Measurements from ENCODE around the gene SRBD1. TPM values are rescaled to one million over a fixed set of nuclear protein-coding genes. Genes with fewer than 3 reads are reported as not detected.

Gene SRBD1
- polyA plus RNA-seq, 2 of the 4 experiments (the other 2 are of a cell fraction) = 11.0 to 13.7 TPM

GRCh38 chr2:45650851-45651414 is 39.9 kb upstream of the SRBD1 start:
- Histone ChIP-seq H3K27ac (peak overlapping the region; percentile 86 to 90), H3K4me3 (peak overlapping the region; percentile 83), H3K9me3 (no peaks in the 10 kb centered on the region), H3K4me2 (peak overlapping the region; percentile 82), H3K4me1 (peaks cover 23% of the 10 kb centered on the region)
- ATAC-seq (peak; percentile 84 to 86), FAIRE-seq (no peak), DNase-seq (ENCODE audit: low read depth in 1 of 2, low spot score in 1 of 2) (peak; percentile 72 to 97)
- CTCF ChIA-PET = interaction anchor here (0.6 to 7.0 kb wide), 13 partner anchors 12 to 342 kb away, joined by 3 to 50 read pairs (median 3); no protein-coding TSS in a partner anchor
- no peak for TF ChIP-seq ZC3H11A (IDR thresholded peaks at IDR 0.05)
- peak; percentile 60 for TF ChIP-seq BHLHE40 (IDR thresholded peaks at IDR 0.05; ENCODE audit: low read depth, low read length)
- peak; percentile 74 for TF ChIP-seq POLR2A (IDR thresholded peaks at IDR 0.05; ENCODE audit: low read length)
- TF ChIP-seq RCOR1 (IDR thresholded peaks at IDR 0.05; ENCODE audit: low read depth, low read length) = no peak
- peak; percentile 51; the same call in 1 of the 2 replicates for TF ChIP-seq GATA3 (IDR thresholded peaks at IDR 0.05; ENCODE audit: borderline replicate concordance)
- TF ChIP-seq ZFP36 (IDR thresholded peaks at IDR 0.05; ENCODE audit: borderline replicate concordance, partially characterized antibody) = no peak
- no peak for TF ChIP-seq FOSL2 (IDR thresholded peaks at IDR 0.05)
- TF ChIP-seq FOSL2 (CRISPR knock-in tag; IDR thresholded peaks at IDR 0.05) = peak; percentile 56
- TF ChIP-seq HOXB5 (CRISPR knock-in tag; IDR thresholded peaks at IDR 0.05) = peak; percentile 76; the same call in 1 of the 2 replicates
- peak; percentile 69 to 89; a peak in 4 of 5 replicates for TF ChIP-seq JUN (IDR thresholded peaks at IDR 0.05)
- peak; percentile 58 for TF ChIP-seq CTCF (IDR thresholded peaks at IDR 0.05)
- peak; percentile 51; the same call in 1 of the 2 replicates for TF ChIP-seq ATOH8 (CRISPR knock-in tag; IDR thresholded peaks at IDR 0.05; ENCODE audit: low read depth)
- no peak for TF ChIP-seq FOSB (CRISPR knock-in tag; IDR thresholded peaks at IDR 0.05)
- TF ChIP-seq KDM1A (IDR thresholded peaks at IDR 0.05; ENCODE audit: low read depth) = no peak
- TF ChIP-seq, protein P1, sequence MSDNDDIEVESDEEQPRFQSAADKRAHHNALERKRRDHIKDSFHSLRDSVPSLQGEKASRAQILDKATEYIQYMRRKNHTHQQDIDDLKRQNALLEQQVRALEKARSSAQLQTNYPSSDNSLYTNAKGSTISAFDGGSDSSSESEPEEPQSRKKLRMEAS (IDR thresholded peaks at IDR 0.05) = peak; percentile 90
- TF ChIP-seq HMGXB4 (CRISPR knock-in tag; IDR thresholded peaks at IDR 0.05; ENCODE audit: borderline replicate concordance) = no peak
- no peak for TF ChIP-seq NR3C1 (IDR thresholded peaks at IDR 0.05)
- peak; percentile 71 for TF ChIP-seq MYC (IDR thresholded peaks at IDR 0.05; ENCODE audit: borderline replicate concordance, low read length)
- no peak for TF ChIP-seq ZSCAN20 (CRISPR knock-in tag; IDR thresholded peaks at IDR 0.05)
- TF ChIP-seq PBX3 (IDR thresholded peaks at IDR 0.05) = 0 out of 2 replicates have a peak, but pooled peaks have one; percentile 56
- TF ChIP-seq RAD21 (conservative IDR thresholded peaks at IDR 0.05 in 1 of 2, IDR thresholded peaks at IDR 0.05 in 1 of 2) = peak; percentile 20 to 54; a peak in 3 of 5 replicates
- TF ChIP-seq EP300 (IDR thresholded peaks at IDR 0.05) = peak in 1 of 2 experiments; percentile 18; a peak in 1 of 5 replicates
- peak; percentile 59 for TF ChIP-seq SMC3 (IDR thresholded peaks at IDR 0.05)
- TF ChIP-seq, protein P2, sequence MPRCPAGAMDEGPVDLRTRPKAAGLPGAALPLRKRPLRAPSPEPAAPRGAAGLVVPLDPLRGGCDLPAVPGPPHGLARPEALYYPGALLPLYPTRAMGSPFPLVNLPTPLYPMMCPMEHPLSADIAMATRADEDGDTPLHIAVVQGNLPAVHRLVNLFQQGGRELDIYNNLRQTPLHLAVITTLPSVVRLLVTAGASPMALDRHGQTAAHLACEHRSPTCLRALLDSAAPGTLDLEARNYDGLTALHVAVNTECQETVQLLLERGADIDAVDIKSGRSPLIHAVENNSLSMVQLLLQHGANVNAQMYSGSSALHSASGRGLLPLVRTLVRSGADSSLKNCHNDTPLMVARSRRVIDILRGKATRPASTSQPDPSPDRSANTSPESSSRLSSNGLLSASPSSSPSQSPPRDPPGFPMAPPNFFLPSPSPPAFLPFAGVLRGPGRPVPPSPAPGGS (IDR thresholded peaks at IDR 0.05) = peak; percentile 80; the same call in 2 of the 3 replicates
- TF ChIP-seq NPAS2 (CRISPR knock-in tag; IDR thresholded peaks at IDR 0.05; ENCODE audit: borderline replicate concordance) = 0 out of 2 replicates have a peak, but pooled peaks have one; percentile 6
- WGBS (ENCODE audit: missing lambda C conversion rate) = 3% methylated on average over 17 of the region's 79 CpGs
- POLR2A ChIA-PET = interaction anchor here (0.5 to 1.4 kb wide), 5 partner anchors 8 to 1695 kb away, joined by 3 to 6 read pairs (median 4); no protein-coding TSS in a partner anchor
